ENCODE measurements around the gene MAST4.

Gene MAST4

DNA sequence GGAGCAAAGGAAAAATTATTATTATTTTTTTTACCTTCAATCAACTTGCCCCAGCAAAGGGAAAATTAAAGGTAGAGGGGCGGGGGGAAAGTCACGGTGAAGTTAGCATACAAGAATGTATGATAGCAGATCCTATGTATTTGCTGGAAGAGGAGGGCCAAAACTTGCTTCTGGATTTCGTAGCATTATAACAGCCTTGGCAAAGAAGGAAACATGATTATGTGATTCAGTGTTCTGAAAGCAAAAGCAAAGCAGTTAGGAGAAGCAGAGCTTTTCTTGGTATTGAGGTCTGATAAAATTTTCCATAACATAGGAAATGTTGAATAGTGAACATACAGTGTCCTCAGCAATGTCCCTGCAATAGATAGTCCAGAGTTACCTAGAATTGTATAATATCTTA lies 32.4 kb downstream of the MAST4 start:
- Histone ChIP-seq H3K4me3 (replicated peaks; ENCODE audit: insufficient read depth, low read length) (no peak overlapping the region), H3K27ac (replicated peaks) (no peak overlapping the region), H3K27me3 (ENCODE audit: insufficient read depth, poor library complexity, severe bottlenecking) (no peaks in the 10 kb centered on the region)
- DNase-seq (ENCODE audit: low read depth in 1 of 2, low spot score in 1 of 2): no peak
- TF ChIP-seq SPI1 (IDR thresholded peaks at IDR 0.05; ENCODE audit: borderline replicate concordance, low read depth) (no peak), GABPA (IDR thresholded peaks at IDR 0.05; ENCODE audit: low read depth) (no peak), POLR2AphosphoS5 (IDR thresholded peaks at IDR 0.05; ENCODE audit: low read depth) (no peak)
- TF ChIP-seq, protein P1, sequence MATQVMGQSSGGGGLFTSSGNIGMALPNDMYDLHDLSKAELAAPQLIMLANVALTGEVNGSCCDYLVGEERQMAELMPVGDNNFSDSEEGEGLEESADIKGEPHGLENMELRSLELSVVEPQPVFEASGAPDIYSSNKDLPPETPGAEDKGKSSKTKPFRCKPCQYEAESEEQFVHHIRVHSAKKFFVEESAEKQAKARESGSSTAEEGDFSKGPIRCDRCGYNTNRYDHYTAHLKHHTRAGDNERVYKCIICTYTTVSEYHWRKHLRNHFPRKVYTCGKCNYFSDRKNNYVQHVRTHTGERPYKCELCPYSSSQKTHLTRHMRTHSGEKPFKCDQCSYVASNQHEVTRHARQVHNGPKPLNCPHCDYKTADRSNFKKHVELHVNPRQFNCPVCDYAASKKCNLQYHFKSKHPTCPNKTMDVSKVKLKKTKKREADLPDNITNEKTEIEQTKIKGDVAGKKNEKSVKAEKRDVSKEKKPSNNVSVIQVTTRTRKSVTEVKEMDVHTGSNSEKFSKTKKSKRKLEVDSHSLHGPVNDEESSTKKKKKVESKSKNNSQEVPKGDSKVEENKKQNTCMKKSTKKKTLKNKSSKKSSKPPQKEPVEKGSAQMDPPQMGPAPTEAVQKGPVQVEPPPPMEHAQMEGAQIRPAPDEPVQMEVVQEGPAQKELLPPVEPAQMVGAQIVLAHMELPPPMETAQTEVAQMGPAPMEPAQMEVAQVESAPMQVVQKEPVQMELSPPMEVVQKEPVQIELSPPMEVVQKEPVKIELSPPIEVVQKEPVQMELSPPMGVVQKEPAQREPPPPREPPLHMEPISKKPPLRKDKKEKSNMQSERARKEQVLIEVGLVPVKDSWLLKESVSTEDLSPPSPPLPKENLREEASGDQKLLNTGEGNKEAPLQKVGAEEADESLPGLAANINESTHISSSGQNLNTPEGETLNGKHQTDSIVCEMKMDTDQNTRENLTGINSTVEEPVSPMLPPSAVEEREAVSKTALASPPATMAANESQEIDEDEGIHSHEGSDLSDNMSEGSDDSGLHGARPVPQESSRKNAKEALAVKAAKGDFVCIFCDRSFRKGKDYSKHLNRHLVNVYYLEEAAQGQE (IDR thresholded peaks at IDR 0.05; ENCODE audit: insufficient replicate concordance, low read depth): no peak
- TF ChIP-seq, protein P2, sequence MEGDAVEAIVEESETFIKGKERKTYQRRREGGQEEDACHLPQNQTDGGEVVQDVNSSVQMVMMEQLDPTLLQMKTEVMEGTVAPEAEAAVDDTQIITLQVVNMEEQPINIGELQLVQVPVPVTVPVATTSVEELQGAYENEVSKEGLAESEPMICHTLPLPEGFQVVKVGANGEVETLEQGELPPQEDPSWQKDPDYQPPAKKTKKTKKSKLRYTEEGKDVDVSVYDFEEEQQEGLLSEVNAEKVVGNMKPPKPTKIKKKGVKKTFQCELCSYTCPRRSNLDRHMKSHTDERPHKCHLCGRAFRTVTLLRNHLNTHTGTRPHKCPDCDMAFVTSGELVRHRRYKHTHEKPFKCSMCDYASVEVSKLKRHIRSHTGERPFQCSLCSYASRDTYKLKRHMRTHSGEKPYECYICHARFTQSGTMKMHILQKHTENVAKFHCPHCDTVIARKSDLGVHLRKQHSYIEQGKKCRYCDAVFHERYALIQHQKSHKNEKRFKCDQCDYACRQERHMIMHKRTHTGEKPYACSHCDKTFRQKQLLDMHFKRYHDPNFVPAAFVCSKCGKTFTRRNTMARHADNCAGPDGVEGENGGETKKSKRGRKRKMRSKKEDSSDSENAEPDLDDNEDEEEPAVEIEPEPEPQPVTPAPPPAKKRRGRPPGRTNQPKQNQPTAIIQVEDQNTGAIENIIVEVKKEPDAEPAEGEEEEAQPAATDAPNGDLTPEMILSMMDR (IDR thresholded peaks at IDR 0.05; ENCODE audit: insufficient read depth, low read length): no peak

DNA sequence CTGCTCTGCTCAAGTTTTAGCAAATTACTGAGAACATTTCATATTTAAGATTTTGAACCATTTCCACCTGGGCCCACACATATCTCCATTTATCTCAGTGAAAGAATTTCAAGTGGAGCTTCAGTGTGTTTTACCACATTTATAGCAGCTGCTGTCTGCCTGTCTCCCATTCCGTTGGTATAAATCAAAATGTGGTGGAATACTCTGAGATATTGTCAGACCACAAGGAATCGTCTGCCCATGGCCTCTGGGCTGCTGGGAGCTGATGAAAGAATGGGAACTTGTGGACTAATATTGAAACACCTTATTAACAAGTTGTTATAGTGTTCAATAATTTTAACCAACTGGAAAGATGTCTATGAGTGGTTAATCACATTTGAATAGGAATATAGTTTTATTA lies 33.3 kb downstream of the MAST4 start:
- H3K27ac ChIP-seq (replicated peaks): no peak overlapping the region
- H3K4me3 ChIP-seq (replicated peaks; ENCODE audit: insufficient read depth, low read length): no peak overlapping the region
- no peak for DNase-seq (ENCODE audit: low read depth in 1 of 2, low spot score in 1 of 2)
- no peak for TF ChIP-seq SPI1 (IDR thresholded peaks at IDR 0.05; ENCODE audit: borderline replicate concordance, low read depth)
- H3K27me3 ChIP-seq (ENCODE audit: insufficient read depth, poor library complexity, severe bottlenecking): no peaks in the 10 kb centered on the region

DNA sequence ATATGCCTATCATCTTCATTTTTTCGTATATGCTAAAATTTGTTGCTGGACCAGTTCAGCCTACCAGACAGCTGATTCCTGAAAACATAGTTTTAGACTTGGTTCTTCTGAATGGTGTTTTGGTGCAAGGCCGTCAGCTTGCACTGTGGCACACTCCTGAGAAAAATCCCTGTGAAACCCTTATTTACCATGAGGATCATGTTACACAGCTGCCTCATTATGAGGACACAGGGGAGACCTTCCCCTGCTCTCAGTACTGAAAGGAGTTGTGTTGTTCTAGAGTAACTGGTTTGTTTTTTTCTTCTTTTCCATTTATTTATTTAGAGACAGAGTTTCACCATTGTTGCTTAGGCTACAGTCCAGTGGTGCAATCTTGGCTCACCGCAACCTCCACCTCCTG lies 37.6 kb downstream of the MAST4 start:
- no peak for DNase-seq (ENCODE audit: low read depth in 1 of 2, low spot score in 1 of 2)
- H3K27ac ChIP-seq (replicated peaks): no peak overlapping the region
- H3K27me3 ChIP-seq (ENCODE audit: insufficient read depth, poor library complexity, severe bottlenecking): no peaks in the 10 kb centered on the region
- TF ChIP-seq SPI1 (IDR thresholded peaks at IDR 0.05; ENCODE audit: borderline replicate concordance, low read depth): no peak
- TF ChIP-seq, protein P2 (IDR thresholded peaks at IDR 0.05; ENCODE audit: insufficient read depth, low read length): no peak
- TF ChIP-seq, protein P1 (IDR thresholded peaks at IDR 0.05; ENCODE audit: insufficient replicate concordance, low read depth): no peak
- TF ChIP-seq GABPA (IDR thresholded peaks at IDR 0.05; ENCODE audit: low read depth): no peak
- TF ChIP-seq POLR2AphosphoS5 (IDR thresholded peaks at IDR 0.05; ENCODE audit: low read depth): no peak
- no peak overlapping the region for H3K4me3 ChIP-seq (replicated peaks; ENCODE audit: insufficient read depth, low read length)

DNA sequence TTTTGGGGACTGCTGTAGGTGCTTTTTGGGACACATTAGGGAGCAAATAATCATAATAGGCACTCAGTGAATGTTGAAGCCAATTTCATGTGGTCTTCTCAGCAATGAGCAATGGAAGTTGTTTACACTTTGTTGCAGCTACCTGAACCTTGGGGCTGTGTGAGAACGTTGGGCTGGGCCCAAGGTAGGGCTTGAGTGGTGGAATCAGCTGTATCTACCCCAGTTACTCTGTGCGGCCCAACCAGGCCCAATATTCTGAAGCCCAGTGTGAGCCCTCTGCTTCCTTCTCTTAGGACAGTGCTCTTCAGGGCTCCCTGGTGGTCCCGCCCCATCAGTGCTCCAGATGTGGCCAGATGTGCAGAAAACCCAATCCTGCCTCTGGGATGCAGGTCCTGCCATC lies 38.4 kb downstream of the MAST4 start:
- Histone ChIP-seq H3K4me3 (replicated peaks; ENCODE audit: insufficient read depth, low read length) (no peak overlapping the region), H3K27ac (replicated peaks) (no peak overlapping the region), H3K27me3 (ENCODE audit: insufficient read depth, poor library complexity, severe bottlenecking) (no peaks in the 10 kb centered on the region)
- TF ChIP-seq, protein P2 (IDR thresholded peaks at IDR 0.05; ENCODE audit: insufficient read depth, low read length): no peak
- TF ChIP-seq SPI1 (IDR thresholded peaks at IDR 0.05; ENCODE audit: borderline replicate concordance, low read depth) (no peak), POLR2AphosphoS5 (IDR thresholded peaks at IDR 0.05; ENCODE audit: low read depth) (no peak), GABPA (IDR thresholded peaks at IDR 0.05; ENCODE audit: low read depth) (no peak)
- TF ChIP-seq, protein P1 (IDR thresholded peaks at IDR 0.05; ENCODE audit: insufficient replicate concordance, low read depth): no peak
- DNase-seq (ENCODE audit: low read depth in 1 of 2, low spot score in 1 of 2): no peak
